HepG2 (cell line): ENCODE results near the gene TMEM204. TPM values are rescaled to one million over a fixed set of nuclear protein-coding genes. Genes with fewer than 3 reads are reported as not detected.

ENCODE experiments used
- BCL6 ChIP-seq: IDR thresholded peaks from 2 replicates; pipeline ENCODE4 v1.6.1; 2016; ENCODE audit warnings: missing genetic modification reagents, missing compliant biosample characterization
- CEBPG ChIP-seq: IDR thresholded peaks from 2 replicates; pipeline ENCODE4 v1.6.1; 2016
- EZH2 ChIP-seq: conservative IDR thresholded peaks from 2 replicates; pipeline ENCODE4 v1.6.1; 2012; ENCODE audit warnings: mild to moderate bottlenecking, low read depth, low read length, moderate library complexity
- FOXP1 ChIP-seq, 2 experiments: fragments of 450-650 bp in 1 of 2; IDR thresholded peaks; 2 replicates each; pipeline ENCODE4 v1.6.1; 2017 to 2018; ENCODE audit warnings: antibody characterized with exemption in 1 of 2
- HMG20A ChIP-seq: IDR thresholded peaks from 2 replicates; pipeline ENCODE4 v1.6.1; 2016; ENCODE audit warnings: borderline replicate concordance
- KAT7 ChIP-seq: IDR thresholded peaks from 2 replicates; pipeline ENCODE4 v1.6.1; 2018; ENCODE audit warnings: borderline replicate concordance, missing compliant biosample characterization
- MBNL3 ChIP-seq: fragments of 250-450 bp; sonication (Bioruptor Pico); conservative IDR thresholded peaks from 2 replicates; pipeline ENCODE4 v1.8.0; 2022; ENCODE audit warnings: mild to moderate bottlenecking, inconsistent platforms
- NFE2L2 ChIP-seq: fragments of 150-350 bp; IDR thresholded peaks from 2 replicates; pipeline ENCODE4 v1.6.1; 2014; ENCODE audit warnings: low read length
- NONO ChIP-seq, 2 experiments: fragments of 450-650 bp in 1 of 2; sonication (generic) in 1 of 2; formaldehyde crosslinking in 1 of 2; IDR thresholded peaks in 1 of 2; conservative IDR thresholded peaks in 1 of 2; 2 replicates each; pipeline versions ENCODE4 v1.6.1 to v1.8.0; 2017 to 2022; ENCODE audit warnings: mild to moderate bottlenecking in 1 of 2, missing genetic modification reagents in 1 of 2, moderate library complexity in 1 of 2
- RARA ChIP-seq: IDR thresholded peaks from 2 replicates; pipeline ENCODE4 v1.6.1; 2016; ENCODE audit warnings: missing genetic modification reagents, missing compliant biosample characterization
- REXO4 ChIP-seq: sonication (generic); formaldehyde crosslinking; IDR thresholded peaks from 2 replicates; pipeline ENCODE4 v1.8.0; 2022; ENCODE audit warnings: missing genetic modification reagents, mild to moderate bottlenecking, borderline replicate concordance
- TMF1 ChIP-seq: sonication (generic); formaldehyde crosslinking; IDR thresholded peaks from 2 replicates; pipeline ENCODE4 v1.8.1; 2022; ENCODE audit warnings: low read depth, missing genetic modification reagents
- TRIM24 ChIP-seq: sonication (generic); formaldehyde crosslinking; IDR thresholded peaks from 2 replicates; pipeline ENCODE4 v1.8.0; 2022; ENCODE audit warnings: mild to moderate bottlenecking, missing genetic modification reagents
- ZFP90 ChIP-seq: sonication (generic); formaldehyde crosslinking; IDR thresholded peaks from 2 replicates; pipeline ENCODE4 v1.8.0; 2022; ENCODE audit warnings: missing genetic modification reagents, mild to moderate bottlenecking, inconsistent platforms, borderline replicate concordance
- ZKSCAN1 ChIP-seq: fragments of 150-350 bp; IDR thresholded peaks from 2 replicates; pipeline ENCODE4 v1.6.1; 2014; ENCODE audit warnings: low read length
- ZNF10 ChIP-seq: sonication (generic); formaldehyde crosslinking; IDR thresholded peaks from 2 replicates; pipeline ENCODE4 v1.4.0; 2020; ENCODE audit warnings: mild to moderate bottlenecking, low read depth, missing genetic modification reagents, borderline replicate concordance
- ZNF12 ChIP-seq: sonication (generic); formaldehyde crosslinking; IDR thresholded peaks from 2 replicates; pipeline ENCODE4 v1.5.0; 2020; ENCODE audit warnings: missing genetic modification reagents
- ZNF382 ChIP-seq: sonication (generic); formaldehyde crosslinking; IDR thresholded peaks from 2 replicates; pipeline ENCODE4 v1.5.0; 2020; ENCODE audit warnings: missing genetic modification reagents, mild to moderate bottlenecking, borderline replicate concordance
- ZNF550 ChIP-seq: sonication (generic); formaldehyde crosslinking; IDR thresholded peaks from 2 replicates; pipeline ENCODE4 v1.4.0; 2020; ENCODE audit warnings: mild to moderate bottlenecking, missing genetic modification reagents, borderline replicate concordance
- ZNF562 ChIP-seq: sonication (generic); formaldehyde crosslinking; IDR thresholded peaks from 2 replicates; pipeline ENCODE4 v1.8.0; 2022; ENCODE audit warnings: missing genetic modification reagents, borderline replicate concordance
- ZNF569 ChIP-seq: sonication (generic); formaldehyde crosslinking; IDR thresholded peaks from 2 replicates; pipeline ENCODE4 v1.5.0; 2020; ENCODE audit warnings: mild to moderate bottlenecking, missing genetic modification reagents, moderate library complexity, borderline replicate concordance
- ZNF572 ChIP-seq: sonication (generic); formaldehyde crosslinking; IDR thresholded peaks from 2 replicates; pipeline ENCODE4 v1.5.1; 2020; ENCODE audit warnings: mild to moderate bottlenecking, missing genetic modification reagents
- ZNF589 ChIP-seq: sonication (generic); formaldehyde crosslinking; conservative IDR thresholded peaks from 2 replicates; pipeline ENCODE4 v1.8.0; 2022; ENCODE audit warnings: mild to moderate bottlenecking, moderate library complexity, missing genetic modification reagents
- ZSCAN12 ChIP-seq: sonication (generic); formaldehyde crosslinking; IDR thresholded peaks from 2 replicates; pipeline ENCODE4 v1.9.0; 2021; ENCODE audit warnings: mild to moderate bottlenecking, missing genetic modification reagents
- polyA plus RNA-seq, 8 experiments: library from polyadenylated mRNA; depleted of rRNA in 3 of 8; stranded (reverse) in 7 of 8; unstranded in 1 of 8; fragments of >200 nt; fragmentation: Illumina TruSeq in 4 of 8; extraction: Trizol in 4 of 8; gene quantifications; 2 replicates each; pipeline versions ENCODE4 v1.2.1 to v1.2.3, GENCODE V29; 2011 to 2016; ENCODE audit warnings: low read depth in 4 of 8, missing spikeins in 1 of 8, mixed read lengths in 1 of 8; ENCODE audit not compliant: insufficient read depth in 1 of 8
- total RNA-seq, 5 experiments: library from RNA; depleted of rRNA; stranded (reverse); fragments of >200 nt; fragmentation: Illumina TruSeq; extraction: Trizol; gene quantifications; 2 replicates each; pipeline ENCODE4 v1.2.3, GENCODE V29; 2016; ENCODE audit warnings: low read depth in 1 of 5
- TF ChIP-seq, protein P1 (sequence below): sonication (generic); formaldehyde crosslinking; IDR thresholded peaks from 2 replicates; pipeline ENCODE4 v1.4.0; 2020; ENCODE audit warnings: mild to moderate bottlenecking, missing genetic modification reagents, borderline replicate concordance
- TF ChIP-seq, protein P2 (sequence below): IDR thresholded peaks from 2 replicates; pipeline ENCODE4 v1.6.1; 2016

Gene TMEM204
- total and polyA plus RNA-seq, 2 of the 13 experiments (the other 11 are each of a cell fraction or from before 2014, with no cell fraction given), result not detected

DNA sequence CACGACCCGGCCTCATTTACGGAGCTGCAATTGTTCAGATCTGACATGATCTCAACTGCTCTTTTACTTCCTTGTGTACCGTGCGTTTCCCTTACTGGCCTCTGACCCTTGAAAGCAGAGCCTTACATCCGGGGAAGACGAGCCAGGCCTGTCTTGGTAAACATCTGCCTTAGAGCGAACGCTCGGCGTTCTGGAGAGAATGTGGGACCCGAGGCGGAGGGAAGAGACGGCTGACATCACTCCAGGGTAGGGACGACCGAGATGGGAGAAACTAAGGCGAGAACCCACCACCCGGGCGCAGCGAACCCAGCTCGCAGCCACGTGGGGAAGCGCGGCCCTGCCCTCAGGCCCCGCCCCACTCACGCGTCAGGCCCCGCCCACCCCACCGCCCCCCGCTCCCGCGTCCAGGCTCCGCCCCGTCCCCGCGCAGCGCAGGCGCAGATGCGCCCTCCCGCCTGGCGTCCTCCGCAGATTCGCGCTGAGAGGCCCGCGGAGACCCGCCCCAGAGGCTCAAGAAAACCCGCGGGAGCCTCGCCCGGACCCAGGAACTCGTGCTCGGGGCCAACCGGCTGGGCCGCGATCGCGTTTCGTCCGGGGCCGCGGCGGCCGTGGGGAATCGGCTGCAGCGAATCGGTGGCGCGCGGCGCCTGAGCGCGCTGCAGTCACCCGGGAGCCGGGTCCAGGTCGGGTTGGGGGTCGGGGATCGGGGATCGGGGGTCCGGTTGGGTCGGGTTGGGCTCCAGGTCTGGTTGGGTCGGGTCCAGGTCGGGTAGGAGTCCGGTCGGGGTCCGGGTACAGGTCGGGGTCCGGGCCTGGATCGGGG lies 40.3 kb upstream of the TMEM204 start, which contains the start of gene TELO2 (continued):
- TF ChIP-seq, protein P1, sequence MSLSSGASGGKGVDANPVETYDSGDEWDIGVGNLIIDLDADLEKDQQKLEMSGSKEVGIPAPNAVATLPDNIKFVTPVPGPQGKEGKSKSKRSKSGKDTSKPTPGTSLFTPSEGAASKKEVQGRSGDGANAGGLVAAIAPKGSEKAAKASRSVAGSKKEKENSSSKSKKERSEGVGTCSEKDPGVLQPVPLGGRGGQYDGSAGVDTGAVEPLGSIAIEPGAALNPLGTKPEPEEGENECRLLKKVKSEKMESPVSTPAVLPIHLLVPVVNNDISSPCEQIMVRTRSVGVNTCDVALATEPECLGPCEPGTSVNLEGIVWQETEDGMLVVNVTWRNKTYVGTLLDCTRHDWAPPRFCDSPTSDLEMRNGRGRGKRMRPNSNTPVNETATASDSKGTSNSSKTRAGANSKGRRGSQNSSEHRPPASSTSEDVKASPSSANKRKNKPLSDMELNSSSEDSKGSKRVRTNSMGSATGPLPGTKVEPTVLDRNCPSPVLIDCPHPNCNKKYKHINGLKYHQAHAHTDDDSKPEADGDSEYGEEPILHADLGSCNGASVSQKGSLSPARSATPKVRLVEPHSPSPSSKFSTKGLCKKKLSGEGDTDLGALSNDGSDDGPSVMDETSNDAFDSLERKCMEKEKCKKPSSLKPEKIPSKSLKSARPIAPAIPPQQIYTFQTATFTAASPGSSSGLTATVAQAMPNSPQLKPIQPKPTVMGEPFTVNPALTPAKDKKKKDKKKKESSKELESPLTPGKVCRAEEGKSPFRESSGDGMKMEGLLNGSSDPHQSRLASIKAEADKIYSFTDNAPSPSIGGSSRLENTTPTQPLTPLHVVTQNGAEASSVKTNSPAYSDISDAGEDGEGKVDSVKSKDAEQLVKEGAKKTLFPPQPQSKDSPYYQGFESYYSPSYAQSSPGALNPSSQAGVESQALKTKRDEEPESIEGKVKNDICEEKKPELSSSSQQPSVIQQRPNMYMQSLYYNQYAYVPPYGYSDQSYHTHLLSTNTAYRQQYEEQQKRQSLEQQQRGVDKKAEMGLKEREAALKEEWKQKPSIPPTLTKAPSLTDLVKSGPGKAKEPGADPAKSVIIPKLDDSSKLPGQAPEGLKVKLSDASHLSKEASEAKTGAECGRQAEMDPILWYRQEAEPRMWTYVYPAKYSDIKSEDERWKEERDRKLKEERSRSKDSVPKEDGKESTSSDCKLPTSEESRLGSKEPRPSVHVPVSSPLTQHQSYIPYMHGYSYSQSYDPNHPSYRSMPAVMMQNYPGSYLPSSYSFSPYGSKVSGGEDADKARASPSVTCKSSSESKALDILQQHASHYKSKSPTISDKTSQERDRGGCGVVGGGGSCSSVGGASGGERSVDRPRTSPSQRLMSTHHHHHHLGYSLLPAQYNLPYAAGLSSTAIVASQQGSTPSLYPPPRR, result no peak
- TF ChIP-seq TMF1 (CRISPR knock-in tag) (no peak), ZNF572 (CRISPR knock-in tag) (no peak), HMG20A (CRISPR knock-in tag) (no peak), FOXP1 (IDR thresholded peaks at IDR 0.05) (no peak), FOXP1 (CRISPR knock-in tag; IDR thresholded peaks at IDR 0.05) (no peak), ZNF12 (CRISPR knock-in tag) (no peak), EZH2 (no peak), ZNF562 (no peak), NONO (IDR thresholded peaks at IDR 0.05) (no peak), NONO (CRISPR knock-in tag; conservative IDR thresholded peaks at IDR 0.05) (peak; percentile 62; the same call in 1 of the 2 replicates), KAT7 (CRISPR knock-in tag) (peak; percentile 61; the same call in 1 of the 2 replicates), CEBPG (CRISPR knock-in tag) (no peak), ZNF550 (CRISPR knock-in tag) (no peak), REXO4 (CRISPR knock-in tag) (no peak), ZSCAN12 (no peak), NFE2L2 (no peak), ZFP90 (CRISPR knock-in tag) (no peak), ZNF382 (CRISPR knock-in tag) (no peak), ZNF569 (CRISPR knock-in tag) (no peak), RARA (no peak), BCL6 (CRISPR knock-in tag) (no peak), MBNL3 (CRISPR knock-in tag) (no peak), ZNF10 (CRISPR knock-in tag) (no peak), TRIM24 (CRISPR knock-in tag) (no peak), ZNF589 (CRISPR knock-in tag) (no peak), ZKSCAN1 (no peak)
- TF ChIP-seq, protein P2, sequence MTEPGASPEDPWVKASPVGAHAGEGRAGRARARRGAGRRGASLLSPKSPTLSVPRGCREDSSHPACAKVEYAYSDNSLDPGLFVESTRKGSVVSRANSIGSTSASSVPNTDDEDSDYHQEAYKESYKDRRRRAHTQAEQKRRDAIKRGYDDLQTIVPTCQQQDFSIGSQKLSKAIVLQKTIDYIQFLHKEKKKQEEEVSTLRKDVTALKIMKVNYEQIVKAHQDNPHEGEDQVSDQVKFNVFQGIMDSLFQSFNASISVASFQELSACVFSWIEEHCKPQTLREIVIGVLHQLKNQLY (CRISPR knock-in tag), result 0 out of 2 replicates have a peak, but pooled peaks have one; percentile 14
